NCI-H2029 treated with DMSO at 0.1 percent for 48 hours (cell line): ENCODE results near the gene CA9.

Source experiments
- DNase-seq: peaks from one replicate; lab custom pipeline; 2025; lab: John Stamatoyannopoulos, UW

The CA9 gene

GRCh38 chr9:35717132-35717870 lies 43.6 kb downstream of the CA9 start:
- DNase-seq: no peak

GRCh38 chr9:35718721-35719511 lies 45.2 kb downstream of the CA9 start:
- DNase-seq: no peak

- DNase-seq: no peak
These were observed 45.8 kb downstream of the CA9 start for GRCh38 chr9:35719546-35719945.

- DNase-seq: no peak
These were observed 49.7 kb downstream of the CA9 start for GRCh38 chr9:35723426-35723825.

GRCh38 chr9:35723908-35724307 lies 50.2 kb downstream of the CA9 start:
- DNase-seq: no peak

GRCh38 chr9:35725362-35725761 lies 51.6 kb downstream of the CA9 start:
- no peak for DNase-seq

GRCh38 chr9:35726931-35727330 lies 53.2 kb downstream of the CA9 start:
- DNase-seq: no peak

GRCh38 chr9:35727676-35728040 lies 53.9 kb downstream of the CA9 start:
- DNase-seq: no peak

GRCh38 chr9:35728041-35728971 lies 54.6 kb downstream of the CA9 start:
- DNase-seq: no peak

GRCh38 chr9:35729101-35729500 lies 55.4 kb downstream of the CA9 start:
- DNase-seq: no peak

- DNase-seq: no peak
These were observed 56.2 kb downstream of the CA9 start for GRCh38 chr9:35729700-35730485.

- no peak for DNase-seq
These were observed 56.7 kb downstream of the CA9 start for GRCh38 chr9:35730486-35730854.
